Hepatocyte (in vitro differentiated cells): ENCODE results near the gene CACFD1.

ENCODE experiments used
- CTCF ChIP-seq: fragments of 200-600 bp; sonication (generic); IDR thresholded peaks from 2 replicates; pipeline ENCODE4 v1.5.1; 2016; ENCODE audit warnings: antibody characterized with exemption, mild to moderate bottlenecking; ENCODE audit not compliant: poor library complexity
- EZH2 ChIP-seq: fragments of 200-600 bp; sonication (generic); IDR thresholded peaks from 2 replicates; pipeline ENCODE4 v1.6.1; 2016; ENCODE audit warnings: antibody characterized with exemption, mild to moderate bottlenecking, borderline replicate concordance

- TF ChIP-seq CTCF (no peak), EZH2 (no peak)
Observed at GRCh38 chr9:133463234-133463863, 3.6 kb downstream of the CACFD1 start.
